HG03378 (cell line): ENCODE measurements around the gene DAP.
"Not testable (repeated sequence)": the region's sequence is repeated elsewhere in the genome, so short reads cannot be mapped to it uniquely, and the experiment has no call there.

ENCODE experiments used
- ATAC-seq: cut with Tn5 transposase; IDR thresholded peaks from one replicate; pipeline ENCODE4 v1.9.1; 2021; ENCODE audit warnings: mild to moderate bottlenecking, moderate library complexity; ENCODE audit not compliant: unreplicated experiment

DAP gene, protein sequence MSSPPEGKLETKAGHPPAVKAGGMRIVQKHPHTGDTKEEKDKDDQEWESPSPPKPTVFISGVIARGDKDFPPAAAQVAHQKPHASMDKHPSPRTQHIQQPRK

DNA sequence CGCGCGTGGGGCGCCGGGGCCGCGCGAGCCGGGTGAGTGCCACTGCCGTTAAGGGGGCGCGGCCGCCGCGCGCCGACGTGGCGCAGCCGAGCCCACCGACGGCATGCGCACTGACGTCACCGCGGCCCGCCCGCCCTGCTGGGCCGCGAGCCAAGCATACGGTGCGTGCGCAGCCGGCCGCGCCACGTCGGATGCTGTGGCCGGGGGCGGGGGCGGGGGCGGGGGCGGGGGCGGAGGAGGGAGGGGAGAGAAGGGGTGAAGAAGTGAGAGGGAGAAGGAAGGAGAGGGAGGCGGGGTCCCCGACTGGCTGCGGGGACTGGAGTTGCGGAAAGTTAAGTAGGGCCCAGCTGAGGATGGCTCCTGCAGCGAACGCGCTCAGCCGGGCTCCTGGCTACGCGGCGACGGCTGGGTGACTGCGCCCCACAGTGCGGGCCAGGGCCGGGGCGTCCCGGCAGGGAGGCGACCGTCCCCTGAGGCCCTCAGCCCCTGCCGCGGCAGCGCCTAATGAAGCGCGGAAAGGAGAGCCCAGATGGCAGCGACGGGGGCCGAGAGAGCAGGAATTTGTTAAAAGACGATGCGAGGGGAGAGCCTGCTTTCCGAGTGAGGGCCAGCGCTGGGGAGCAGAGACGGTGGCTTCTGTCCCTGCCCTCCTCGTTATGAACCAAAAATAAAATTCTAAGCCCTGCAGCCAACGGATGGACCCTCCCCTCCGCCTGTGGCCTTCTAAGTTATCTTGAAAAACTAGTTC is at the start of gene DAP:
TSS of gene DAP (minus strand) at position 50 of the 748 bp plus-strand sequence. CDS start 166 bp downstream, outside the sequence.
- peak; percentile 43 for ATAC-seq

DNA sequence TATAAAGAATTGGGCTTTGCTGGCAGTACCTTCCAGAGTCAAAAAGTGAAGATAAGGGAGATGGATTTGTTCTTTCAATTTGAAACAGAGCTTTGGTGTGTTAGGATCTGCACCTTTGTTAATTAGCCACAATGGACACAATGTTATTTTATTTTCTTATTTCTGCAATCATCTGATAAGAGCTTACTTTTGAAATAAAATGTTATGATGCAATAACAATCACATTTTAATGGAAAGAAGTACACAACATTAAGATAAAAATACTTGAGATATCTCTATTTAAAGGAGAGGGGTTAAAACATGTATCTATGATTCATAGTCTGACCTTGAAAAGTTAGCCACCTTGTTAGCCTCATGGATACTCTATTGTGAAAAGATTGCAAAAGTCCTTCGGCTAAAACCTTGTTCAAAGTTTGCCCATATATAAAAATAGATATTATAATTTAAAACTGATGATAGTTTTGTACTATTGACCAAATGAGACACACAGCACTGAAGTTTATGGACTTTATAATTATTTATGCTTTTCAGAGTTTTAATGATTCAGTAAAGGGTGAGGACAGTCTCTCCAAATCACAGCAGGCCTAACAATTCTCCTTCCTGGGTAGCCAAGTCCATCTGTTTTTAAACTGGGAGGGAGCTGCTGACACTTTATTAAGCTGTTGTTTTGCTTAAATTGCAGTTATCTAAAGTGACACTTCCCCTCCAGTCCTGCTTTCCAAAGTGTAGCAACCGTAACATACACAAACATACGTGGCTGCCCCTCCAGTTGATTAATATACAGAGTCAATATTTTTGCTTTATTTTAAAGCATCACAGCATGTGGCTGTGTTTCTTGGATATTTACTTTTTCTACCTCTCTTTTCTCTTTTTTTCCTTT is 47.6 kb upstream of the DAP start:
- ATAC-seq = no peak

DNA sequence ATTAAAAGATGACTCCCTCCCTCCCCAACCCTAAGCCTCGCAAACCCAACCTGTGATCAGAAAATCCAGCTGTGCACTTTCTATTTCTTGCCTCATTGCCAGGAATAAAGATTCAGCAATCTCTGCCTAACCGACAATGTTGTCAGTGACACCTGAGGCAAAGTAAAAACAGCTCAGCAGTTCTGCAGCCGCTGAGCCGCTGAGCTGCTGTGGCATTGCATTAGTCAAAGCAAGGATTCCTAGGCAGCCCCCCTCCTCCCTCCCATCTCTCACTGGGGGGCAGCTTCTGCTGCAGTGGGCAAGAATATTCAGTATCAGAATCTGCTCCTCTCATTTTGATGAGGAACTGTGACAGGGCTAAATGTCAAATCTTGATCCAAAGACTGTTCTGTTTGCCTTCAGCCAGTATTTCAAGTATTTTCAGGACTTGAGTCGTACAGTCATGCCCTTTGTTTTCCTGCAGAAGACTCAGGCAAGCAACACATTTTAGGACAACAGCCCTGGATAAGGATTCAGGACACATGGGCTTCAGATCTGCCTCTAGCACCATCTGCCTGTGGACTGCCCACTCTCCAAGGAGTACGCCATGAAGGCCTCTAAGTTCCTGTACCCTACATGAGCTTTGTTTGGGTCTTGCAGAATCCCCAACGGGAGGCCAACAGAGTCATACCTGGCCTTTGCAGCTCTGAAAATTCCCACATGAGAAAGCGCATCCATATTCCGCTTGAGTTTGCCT is 41.1 kb upstream of the DAP start:
- ATAC-seq = no peak

DNA sequence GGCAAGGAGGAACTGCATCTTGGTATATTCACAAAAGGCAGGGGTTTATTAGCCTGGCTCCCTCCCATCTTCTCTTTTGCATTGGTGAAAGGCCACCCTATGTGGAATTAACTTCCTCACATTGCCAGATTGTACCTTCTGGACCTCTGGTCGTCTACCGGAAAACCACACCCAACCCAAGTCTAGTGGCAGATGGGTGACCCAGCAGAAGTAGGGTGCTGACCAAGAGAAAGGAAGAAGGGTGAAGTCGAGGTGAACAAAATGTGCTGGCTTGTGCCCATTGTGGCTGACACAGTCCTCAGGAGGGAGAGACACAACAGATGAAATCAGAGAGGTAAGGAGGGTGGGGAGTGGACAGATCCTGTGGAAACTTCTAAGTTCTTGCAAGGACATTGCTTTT is 39.8 kb upstream of the DAP start:
- no peak for ATAC-seq

DNA sequence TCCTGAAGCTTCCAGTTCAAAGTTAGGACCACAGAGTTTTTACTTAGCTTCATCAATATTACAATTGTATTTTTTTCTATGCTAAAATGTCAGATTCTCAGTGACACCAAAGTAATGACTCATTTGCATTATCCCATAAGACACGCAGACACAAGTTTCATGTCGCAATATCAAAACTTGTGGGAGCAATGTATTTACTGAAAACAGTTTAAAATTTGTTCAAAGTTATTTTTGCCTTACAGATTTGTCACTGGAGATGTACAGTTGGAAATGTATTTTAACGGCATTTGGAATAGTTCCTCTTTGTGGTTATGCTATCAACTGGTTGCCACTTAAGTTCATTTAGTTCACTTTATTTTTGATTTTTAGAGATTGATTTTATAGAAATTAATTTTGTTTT is 36.2 kb upstream of the DAP start:
- no peak for ATAC-seq

DNA sequence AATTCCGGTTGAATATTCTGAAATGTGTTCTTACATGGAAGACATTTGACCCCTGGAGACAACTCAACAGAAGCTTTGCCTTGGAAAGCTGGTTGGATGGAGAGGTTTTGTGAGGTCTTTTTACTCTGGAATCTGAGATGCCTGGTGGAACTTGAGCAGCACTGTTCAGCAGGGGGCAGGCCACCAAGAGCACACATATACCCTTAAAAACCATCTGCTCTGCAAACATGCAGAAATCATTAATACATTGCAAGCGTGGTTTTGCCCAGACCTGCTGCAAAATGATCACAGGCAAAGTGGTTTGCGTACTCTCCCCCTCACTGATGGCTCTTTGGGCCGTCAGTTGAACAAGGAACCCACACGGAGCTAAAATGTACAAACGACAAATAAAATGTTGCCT is 32.8 kb upstream of the DAP start:
- no peak for ATAC-seq

DNA sequence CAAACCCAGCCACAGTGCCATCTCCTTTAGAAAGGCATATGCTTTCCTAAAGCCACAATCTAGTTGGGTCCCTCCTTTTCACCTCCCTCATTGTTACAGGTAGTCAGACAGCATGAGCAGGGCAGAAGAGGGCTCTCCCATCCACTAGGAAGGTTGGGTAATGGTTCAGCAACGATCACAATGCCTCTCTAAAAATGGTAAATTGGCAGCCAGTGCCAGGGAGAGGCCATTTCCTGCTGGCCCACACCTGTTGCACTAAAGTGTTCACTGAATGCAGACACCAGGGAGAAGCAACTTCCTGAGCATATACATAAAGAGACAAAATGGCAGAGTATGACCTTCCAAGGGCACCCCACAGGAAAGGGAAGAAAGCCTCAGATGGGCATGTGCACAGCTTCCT is 31.3 kb upstream of the DAP start:
- no peak for ATAC-seq

DNA sequence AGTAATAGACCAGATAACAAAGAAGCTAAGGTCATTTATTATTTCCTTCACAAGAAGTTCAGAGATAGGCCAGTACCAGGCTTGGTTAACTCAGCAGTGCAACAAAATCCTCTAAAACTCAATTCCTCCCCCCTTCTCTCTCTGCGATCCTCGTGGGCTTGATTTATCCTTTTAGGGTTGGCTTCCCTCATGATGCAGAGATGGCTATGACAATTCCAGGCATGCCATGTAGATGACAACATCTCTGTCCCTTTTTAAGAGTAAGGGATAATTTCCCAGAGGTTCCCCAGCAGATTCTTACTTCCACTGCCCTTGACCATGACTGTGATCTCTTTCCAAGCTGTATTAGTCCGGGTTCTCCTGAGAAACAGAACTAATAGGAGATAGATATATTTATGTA is 28.7 kb upstream of the DAP start:
- ATAC-seq = no peak

DNA sequence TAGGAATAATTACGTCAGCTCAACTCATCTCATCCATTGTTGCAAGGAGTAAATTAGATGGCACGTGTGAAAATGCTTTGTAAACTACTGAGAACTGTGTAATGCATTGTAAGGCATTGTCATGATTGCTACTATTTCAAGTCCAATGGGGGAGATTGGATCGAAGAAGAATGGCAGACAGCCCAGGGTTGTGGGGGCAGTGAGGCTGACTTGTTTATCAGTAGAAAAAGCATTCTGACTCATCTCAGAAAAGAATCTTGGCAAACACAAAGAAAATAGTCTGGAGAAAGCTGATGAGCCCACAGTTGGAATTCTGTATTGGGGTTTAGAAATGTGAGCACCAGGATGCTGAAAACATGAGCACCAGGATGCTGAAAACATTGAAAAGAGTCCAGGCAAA is 28.0 kb upstream of the DAP start:
- ATAC-seq = no peak

DNA sequence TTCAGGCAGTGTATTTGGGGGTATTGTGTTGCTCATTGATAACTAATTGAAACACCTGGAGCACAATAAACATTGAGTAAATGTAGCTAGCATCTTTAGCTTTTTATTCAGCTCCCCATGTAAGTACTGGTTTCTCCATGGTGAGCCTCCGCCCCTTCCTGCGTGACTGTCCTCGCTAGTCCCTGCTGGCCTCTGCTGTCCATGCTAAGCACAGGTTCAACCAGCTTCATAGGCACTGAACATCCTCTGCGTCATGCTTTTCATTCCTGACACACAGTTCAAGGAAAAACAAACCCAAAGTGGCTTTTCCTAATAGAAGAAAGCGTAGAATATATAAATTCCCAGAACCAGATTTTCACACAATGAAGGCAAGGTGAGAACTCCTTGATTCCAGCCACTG is 27.3 kb upstream of the DAP start:
- no peak for ATAC-seq

DNA sequence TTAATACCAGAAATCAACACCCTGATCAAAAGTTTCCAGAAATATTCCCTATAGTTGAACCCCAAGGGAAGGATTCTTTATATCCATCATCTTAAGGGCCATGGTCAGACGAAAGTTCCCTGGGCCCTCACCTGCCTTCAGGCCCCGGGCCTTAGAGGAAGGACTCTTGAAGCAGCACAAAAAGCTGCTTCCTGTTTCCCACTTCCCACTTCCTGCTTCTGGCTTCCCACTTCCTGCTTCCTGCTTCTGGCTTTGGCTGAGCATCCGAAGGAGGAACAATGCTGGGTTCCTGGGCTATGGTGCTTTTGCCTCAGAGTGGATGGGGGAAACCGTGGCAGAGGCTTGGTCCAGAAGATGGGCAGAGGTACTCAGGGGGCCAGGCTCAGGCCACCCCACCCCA is 25.8 kb upstream of the DAP start:
- ATAC-seq = no peak

DNA sequence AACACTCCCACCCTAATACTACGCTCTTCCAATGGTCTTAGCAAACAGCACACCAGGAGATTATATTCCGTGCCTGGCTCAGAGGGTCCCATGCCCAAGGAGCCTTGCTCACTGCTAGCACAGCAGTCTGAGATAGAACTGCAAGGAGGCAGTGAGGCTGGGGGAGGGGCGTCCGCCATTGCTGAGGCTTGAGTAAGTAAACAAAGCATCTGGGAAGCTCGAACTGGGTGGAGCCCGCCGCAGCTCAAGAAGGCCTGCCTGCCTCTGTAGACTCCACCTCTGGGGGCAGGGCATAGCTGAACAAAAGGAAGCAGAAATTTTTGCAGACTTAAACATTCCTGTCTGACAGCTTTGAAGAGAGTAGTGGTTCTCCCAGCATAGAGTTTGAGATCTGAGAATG is 19.2 kb upstream of the DAP start:
- ATAC-seq = not testable (repeated sequence)

DNA sequence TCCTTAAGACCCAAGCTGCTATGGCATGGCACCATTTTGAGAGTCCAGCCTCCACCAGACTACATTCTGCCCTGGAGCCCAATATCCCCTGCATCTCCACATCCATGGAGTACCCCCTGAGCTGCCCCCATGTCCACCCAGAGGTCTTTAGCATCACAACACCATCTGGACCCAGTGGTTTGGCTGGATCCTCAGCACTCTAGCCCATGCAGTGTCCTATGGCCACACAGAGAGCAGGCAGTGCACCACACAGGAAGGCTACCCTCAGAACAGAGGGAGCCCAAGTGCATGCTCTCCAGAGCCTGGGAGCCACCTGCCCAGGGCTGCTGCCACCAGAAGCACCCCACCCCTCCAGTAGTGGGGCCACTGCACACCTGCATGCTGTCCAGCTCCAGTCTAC is 18.6 kb upstream of the DAP start:
- ATAC-seq = no peak

DNA sequence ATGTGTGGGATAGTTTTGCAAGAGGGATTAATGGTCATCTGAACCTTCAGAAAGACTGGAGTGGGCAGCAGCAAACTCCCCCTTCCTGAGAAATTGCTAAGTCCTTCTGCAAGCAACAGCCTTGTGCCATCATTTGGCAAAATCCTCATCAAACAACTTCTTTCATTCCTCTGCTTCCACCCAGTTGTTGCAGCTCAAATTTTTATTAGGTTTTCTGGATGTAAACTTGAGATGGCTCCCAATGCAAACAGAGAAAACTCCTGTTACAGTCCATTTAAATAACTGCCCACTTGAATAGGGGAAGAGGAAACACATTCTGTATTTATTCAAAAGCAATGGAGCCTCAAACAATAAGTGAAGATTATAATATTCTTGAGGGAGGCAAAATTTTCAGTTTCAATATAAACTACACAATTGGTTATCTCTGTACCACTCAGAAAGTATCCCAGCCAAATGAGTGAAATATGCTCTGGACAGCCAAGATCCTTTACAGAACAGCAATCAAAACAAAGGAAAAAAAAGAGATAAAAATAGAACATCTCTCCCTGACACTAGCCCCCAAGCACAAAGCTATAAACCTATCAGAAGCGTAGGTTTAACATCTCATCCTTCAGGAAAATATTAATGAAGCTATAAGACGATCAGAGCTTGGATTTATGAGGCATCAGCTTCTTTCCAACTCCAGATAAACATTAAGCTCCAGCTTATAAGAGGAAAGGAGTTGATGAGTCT is 17.3 kb upstream of the DAP start:
- ATAC-seq = no peak

DNA sequence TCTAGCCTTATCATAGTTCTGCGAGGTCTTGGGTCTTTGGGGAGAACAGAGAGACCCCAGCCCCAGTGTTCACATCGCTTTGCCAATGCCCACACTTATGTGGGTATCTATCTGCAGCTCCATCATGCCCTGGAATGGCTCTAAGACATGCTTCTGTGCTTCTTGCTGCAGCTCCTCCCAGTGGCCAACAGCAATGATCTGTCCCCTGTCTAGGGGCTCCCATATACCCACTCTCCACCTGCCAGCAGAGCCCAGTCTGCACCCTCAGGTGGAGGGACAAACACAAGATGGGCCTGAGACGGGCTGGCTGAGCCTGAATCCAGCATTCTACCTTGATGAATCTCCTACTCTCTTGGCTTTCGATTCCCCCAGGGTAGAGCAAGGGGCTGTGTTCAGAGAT is 14.6 kb upstream of the DAP start:
- ATAC-seq = no peak

DNA sequence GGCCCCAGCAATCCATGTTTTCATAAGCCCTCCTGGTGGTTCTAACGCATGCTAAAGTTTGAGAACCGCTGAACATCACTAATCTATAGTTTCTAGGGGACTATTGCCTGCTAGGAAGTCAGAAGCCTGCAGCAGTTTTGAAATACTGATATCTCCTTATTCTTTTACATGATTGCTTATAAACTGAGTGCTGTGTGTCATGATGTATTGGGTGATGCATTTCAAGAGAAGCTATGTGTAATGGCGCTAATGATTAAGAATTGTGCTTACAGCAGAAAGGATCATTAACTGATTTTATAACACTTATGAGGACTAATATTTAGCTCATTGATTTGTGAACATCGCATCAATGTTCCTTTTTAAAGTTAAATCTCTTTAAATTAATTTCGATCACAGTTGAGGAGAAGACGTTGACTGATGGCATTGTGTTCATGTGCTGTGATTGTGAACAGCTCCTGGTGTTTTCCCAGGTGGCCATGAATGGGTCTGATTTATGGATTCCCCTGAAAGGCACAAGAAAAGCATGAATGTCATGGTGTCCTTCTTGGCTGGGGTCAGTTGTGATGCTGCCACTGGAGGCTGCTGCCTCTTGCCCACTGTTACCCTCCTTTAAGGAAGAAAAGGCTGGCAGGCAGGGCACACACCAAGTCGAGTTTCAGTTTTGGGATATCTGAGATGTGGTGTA is 12.0 kb upstream of the DAP start:
- ATAC-seq = no peak

DNA sequence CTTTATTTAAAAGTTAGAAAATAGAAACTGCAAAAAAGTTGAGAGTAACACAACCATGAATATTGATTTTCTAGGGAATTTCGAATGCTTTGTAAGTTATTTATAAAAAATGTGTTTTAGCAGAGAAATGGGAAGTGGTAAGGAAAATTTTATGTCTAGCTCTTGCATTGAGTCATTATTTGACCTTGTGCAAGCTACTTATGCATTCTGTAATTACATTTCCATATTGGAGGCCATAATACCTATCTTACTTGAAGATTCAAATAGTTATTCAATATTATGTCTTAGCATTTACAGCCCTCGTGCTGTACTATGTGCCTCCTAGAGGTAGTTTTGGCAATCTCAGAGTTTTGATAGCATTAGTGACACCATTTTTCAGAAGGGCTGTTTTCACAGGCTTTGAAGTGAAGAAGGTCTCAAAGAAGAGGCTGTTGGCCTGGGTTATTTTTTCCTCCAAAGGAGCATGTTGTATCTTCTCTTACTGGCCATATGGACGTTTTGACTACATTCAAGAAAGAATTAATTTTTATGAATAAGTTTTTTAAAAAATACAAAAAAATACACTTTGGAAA is 7.4 kb upstream of the DAP start:
- ATAC-seq = no peak

DNA sequence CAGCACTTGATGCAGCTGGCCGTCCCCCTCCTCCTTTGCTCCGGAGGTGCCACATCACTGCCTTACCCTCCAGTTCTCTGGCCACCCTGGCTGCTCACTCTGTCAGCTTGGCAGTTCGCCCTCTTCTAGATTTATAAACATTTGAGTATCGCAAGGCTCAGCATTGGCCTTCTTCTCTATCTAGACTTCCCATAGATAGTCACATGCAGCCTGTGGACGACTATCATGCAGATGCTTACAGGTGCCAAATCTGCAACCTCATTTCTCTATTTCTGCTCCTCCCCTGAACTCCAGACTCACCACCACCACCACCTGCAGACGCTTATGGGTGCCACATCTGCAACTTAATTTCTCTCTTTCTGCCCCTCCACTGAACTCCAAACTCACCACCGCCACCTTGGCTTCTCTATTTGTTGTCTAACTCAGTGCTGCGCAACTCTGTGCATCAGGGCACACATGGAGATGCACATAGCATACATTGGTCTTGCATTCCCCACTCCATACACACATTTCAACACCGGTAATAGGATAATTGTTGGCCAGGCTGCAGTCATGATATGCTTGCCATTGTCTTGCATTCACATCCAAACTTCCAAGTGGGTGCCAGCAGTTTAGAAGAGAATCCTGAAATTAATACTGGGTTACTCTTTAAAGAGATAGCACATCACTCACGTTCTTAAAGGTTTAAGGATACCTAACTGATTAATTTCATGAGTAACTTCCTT is 1.9 kb upstream of the DAP start:
- no peak for ATAC-seq
